Ovary (tissue), 9 donors: ENCODE results near the gene NTRK3. TPM values are rescaled to one million over a fixed set of nuclear protein-coding genes. Genes with fewer than 3 reads are reported as not detected.

ENCODE experiments used
- DNase-seq, 5 donors: peaks; one replicate each; pipeline ENCODE4 v3.0.0-alpha.2; 2019 to 2020
- H3K27ac ChIP-seq, 2 donors: fragments of 200-600 bp; one replicate each; pipeline versions ENCODE4 v1.5.1 to v1.8.0; 2019 to 2022
- H3K27me3 ChIP-seq: fragments of 200-600 bp; one replicate; pipeline ENCODE4 v1.8.0; 2022
- H3K36me3 ChIP-seq: fragments of 200-600 bp; sonication (generic); one replicate; pipeline ENCODE4 v1.5.1; 2019
- H3K4me1 ChIP-seq: one replicate; pipeline ENCODE4 v1.8.1; 2013; ENCODE audit warnings: mild to moderate bottlenecking, moderate library complexity; ENCODE audit not compliant: insufficient read depth
- H3K4me3 ChIP-seq: fragments of 200-600 bp; sonication (generic); one replicate; pipeline ENCODE4 v1.5.1; 2017
- H3K9me3 ChIP-seq, 2 donors: fragments of 200-600 bp in 1 of 2; sonication (generic) in 1 of 2; one replicate each; pipeline versions ENCODE4 v1.5.1 to v1.8.1; 2013 to 2019; ENCODE audit warnings: mild to moderate bottlenecking in 1 of 2, moderate library complexity in 1 of 2
- CTCF ChIP-seq, 3 donors: fragments of 450-650 bp in 2 of 3; fragments of 200-600 bp in 1 of 3; IDR thresholded peaks; one replicate each; pipeline versions ENCODE4 v1.5.1 to v1.8.0; 2016 to 2022; ENCODE audit warnings: antibody characterized with exemption in 3 of 3, mild to moderate bottlenecking in 1 of 3
- EP300 ChIP-seq: sonication (generic); formaldehyde crosslinking; IDR thresholded peaks from one replicate; pipeline ENCODE4 v1.6.1; 2017; ENCODE audit warnings: antibody characterized with exemption
- POLR2A ChIP-seq: fragments of 450-650 bp; IDR thresholded peaks from one replicate; pipeline ENCODE4 v1.6.1; 2017; ENCODE audit warnings: antibody characterized with exemption, mild to moderate bottlenecking, moderate library complexity
- WGBS, 3 donors: extraction: QIAGEN DNeasy Blood & Tissue Kit in 1 of 3; methylation state at CpG; one replicate each; pipeline versions ENCODE4 v1.1.5 to v1.1.7; 2013 to 2017; 5-methylcytosine and 5-hydroxymethylcytosine counted together
- intact Hi-C, 4 donors: fragments of 100-400 bp; cut with DNase I; formaldehyde crosslinking; loops; one replicate each; pipeline versions ENCODE4 v1.11.0 to v1.15.1; 2022 to 2023
- polyA plus RNA-seq, 2 donors: library from polyadenylated mRNA; stranded (reverse); fragments of 200-250 nt in 1 of 2; fragments of 350-450 nt in 1 of 2; fragmentation: Illumina TruSeq in 1 of 2; extraction: RNeasy Lipid Tissue Mini Kit (QIAGEN cat#74804) in 1 of 2; gene quantifications; one replicate each; pipeline ENCODE4 v1.2.3, GENCODE V29; 2013 to 2014
- total RNA-seq, 7 donors: library from RNA; depleted of rRNA in 2 of 7; stranded (reverse); fragments of >200 nt in 2 of 7; fragmentation: NEBNext Ultra II Directional in 3 of 7; extraction: Animal tissue kit (Norgen Biotek cat#: 25700) in 3 of 7; gene quantifications; one replicate each; pipeline versions ENCODE4 v1.1.0 to v1.2.4, GENCODE V29; 2016 to 2023
- donor health status: DM: no; HTN: no; CAD: no; lungs with moderate emphysema.
- donor health status: DM: no; HTN: no; CAD: no.
- donor health status: Bipolar disorder and iron deficiency.
- donor health status: DM: yes; HTN: yes; CAD: no.
- donor health status: DM: no; HTN: no; CAD: no.
- donor health status: DM: yes; HTN: yes; CAD: no.

Gene NTRK3
- total and polyA plus RNA-seq, 9 donors: 0.77 to 14.6 (median 2.7) TPM

DNA sequence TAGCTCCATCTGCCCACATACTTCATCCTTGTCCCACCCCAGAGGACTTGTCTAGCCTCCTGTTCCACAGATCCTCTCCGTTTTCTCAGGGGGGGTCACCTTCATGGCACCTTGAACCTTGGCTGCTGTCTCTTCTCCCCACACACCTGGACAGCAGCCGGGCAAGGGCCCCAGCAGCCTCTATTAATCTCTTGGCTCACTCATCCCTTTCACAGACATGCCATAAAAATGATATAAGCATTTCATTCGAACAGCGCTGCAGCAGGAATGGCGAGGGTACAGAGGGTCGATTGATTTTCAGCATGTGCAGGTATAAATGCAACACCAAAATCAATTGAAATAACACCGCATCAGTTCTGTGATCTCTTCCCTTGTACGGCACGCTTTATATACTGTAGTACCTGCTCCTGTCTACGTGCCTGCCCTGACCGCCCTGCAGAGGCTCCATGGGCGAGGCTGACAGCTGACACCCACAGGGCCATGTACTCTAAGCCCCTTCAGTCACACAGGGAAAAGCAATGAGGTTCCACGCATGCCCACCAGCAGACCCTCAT, 209.9 kb downstream of the NTRK3 start:
- no peaks in the 10 kb centered on the region for H3K36me3 ChIP-seq
- no peak overlapping the region for H3K4me3 ChIP-seq
- H3K9me3 ChIP-seq: no peaks in the 10 kb centered on the region
- intact Hi-C loops: no loop called here
- H3K27ac ChIP-seq: no peak overlapping the region
- H3K27me3 ChIP-seq: no peaks in the 10 kb centered on the region
- WGBS, 3 donors: 72 to 84% (median 83%) methylated on average over 13 of the region's 13 CpGs
- H3K4me1 ChIP-seq: no peaks in the 10 kb centered on the region
- DNase-seq: no peak
- TF ChIP-seq POLR2A (no peak), CTCF (IDR thresholded peaks at IDR 0.05) (no peak), EP300 (no peak)

DNA sequence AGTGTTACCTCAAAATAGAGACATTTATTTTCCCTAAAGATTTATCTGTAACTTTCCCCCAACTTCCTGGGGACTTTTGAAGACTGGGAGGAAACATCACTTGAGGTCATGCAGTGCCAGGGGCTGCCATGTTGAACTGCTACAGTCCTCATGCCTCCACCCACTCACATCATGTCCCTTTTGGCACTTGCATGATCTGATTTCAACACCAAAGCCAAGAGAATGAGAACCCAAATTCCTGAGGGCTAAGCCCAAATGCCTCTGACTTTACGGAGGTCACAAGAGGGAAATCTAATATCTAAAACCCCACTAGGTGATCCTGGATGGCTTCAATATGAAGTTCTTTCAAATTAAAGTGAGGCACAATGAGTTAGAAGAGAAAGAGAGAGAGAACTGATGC, 213.1 kb downstream of the NTRK3 start:
- intact Hi-C loops: no loop called here
- 74 to 91% (median 90%) methylated on average over 1 of the region's 1 CpG for WGBS, 3 donors

GRCh38 chr15:88042047-88042446, 214.5 kb downstream of the NTRK3 start:
- Histone ChIP-seq H3K4me3 (no peak overlapping the region), H3K9me3 (no peaks in the 10 kb centered on the region), H3K27ac (no peak overlapping the region), H3K27me3 (no peaks in the 10 kb centered on the region), H3K4me1 (no peaks in the 10 kb centered on the region), H3K36me3 (no peaks in the 10 kb centered on the region)
- intact Hi-C loops: no loop called here
- whole genome bisulfite sequencing, 3 donors: 73 to 84% (median 78%) methylated on average over 5 of the region's 5 CpGs
- TF ChIP-seq POLR2A: no peak
- no peak for TF ChIP-seq EP300
- TF ChIP-seq CTCF (IDR thresholded peaks at IDR 0.05): no peak
- DNase-seq: no peak

More for the DNA sequence above, 213.1 kb downstream of the NTRK3 start:
- H3K27me3 ChIP-seq: no peaks in the 10 kb centered on the region
- H3K36me3 ChIP-seq: no peaks in the 10 kb centered on the region
- TF ChIP-seq POLR2A: no peak
- TF ChIP-seq EP300: no peak
- TF ChIP-seq CTCF (IDR thresholded peaks at IDR 0.05): no peak
- no peak overlapping the region for H3K4me3 ChIP-seq
- no peaks in the 10 kb centered on the region for H3K4me1 ChIP-seq
- H3K9me3 ChIP-seq: no peaks in the 10 kb centered on the region
- H3K27ac ChIP-seq: no peak overlapping the region
- DNase-seq: no peak

GRCh38 chr15:88040516-88040915, 216.0 kb downstream of the NTRK3 start:
- Histone ChIP-seq H3K27ac (no peak overlapping the region), H3K27me3 (no peaks in the 10 kb centered on the region), H3K4me1 (no peaks in the 10 kb centered on the region), H3K4me3 (no peak overlapping the region), H3K36me3 (no peaks in the 10 kb centered on the region), H3K9me3 (no peaks in the 10 kb centered on the region)
- no peak for DNase-seq
- intact Hi-C loops: no loop called here
- 38 to 57% (median 41%) methylated on average over 1 of the region's 1 CpG for WGBS, 3 donors
- TF ChIP-seq EP300 (no peak), CTCF (IDR thresholded peaks at IDR 0.05) (no peak), POLR2A (no peak)
